H9 (cell line): Measurements from ENCODE around the gene GNG11. TPM values are rescaled to one million over a fixed set of nuclear protein-coding genes. Genes with fewer than 3 reads are reported as not detected.

Source experiments
- DNase-seq: peaks from one replicate; pipeline ENCODE4 v3.0.0-alpha.2; 2017
- H2AFZ ChIP-seq: one replicate; pipeline ENCODE4 v1.6.1; 2013; ENCODE audit warnings: mild to moderate bottlenecking, low read length, control low read depth, moderate library complexity
- H2AK5ac ChIP-seq: 2 replicates; pipeline ENCODE4 v1.6.1; 2013; ENCODE audit warnings: low read length, control low read depth, mixed read lengths; ENCODE audit not compliant: insufficient read length
- H2BK120ac ChIP-seq: one replicate; pipeline ENCODE4 v1.6.1; 2013; ENCODE audit warnings: low read depth, mild to moderate bottlenecking, low read length, control low read depth, inconsistent platforms; ENCODE audit not compliant: poor library complexity, severe bottlenecking
- H2BK12ac ChIP-seq: 2 replicates; pipeline ENCODE4 v1.6.1; 2013; ENCODE audit warnings: low read length, control low read depth, mixed read lengths, low read depth; ENCODE audit not compliant: insufficient read length
- H2BK15ac ChIP-seq: 2 replicates; pipeline ENCODE4 v1.6.1; 2013; ENCODE audit warnings: low read depth, low read length, control low read depth
- H2BK20ac ChIP-seq: one replicate; pipeline ENCODE4 v1.6.1; 2013; ENCODE audit warnings: low read depth, mild to moderate bottlenecking, low read length, control low read depth, inconsistent platforms; ENCODE audit not compliant: poor library complexity, severe bottlenecking
- H2BK5ac ChIP-seq: 2 replicates; pipeline ENCODE4 v1.6.1; 2013; ENCODE audit warnings: low read length, control low read depth, mixed read lengths; ENCODE audit not compliant: insufficient read length
- H3K14ac ChIP-seq: 2 replicates; pipeline ENCODE4 v1.6.1; 2013; ENCODE audit warnings: low read length, control low read depth; ENCODE audit not compliant: insufficient read depth
- H3K18ac ChIP-seq: 2 replicates; pipeline ENCODE4 v1.6.1; 2013; ENCODE audit warnings: low read depth, mild to moderate bottlenecking, mixed read lengths, low read length, control low read depth; ENCODE audit not compliant: insufficient read length
- H3K23ac ChIP-seq: 2 replicates; pipeline ENCODE4 v1.6.1; 2013; ENCODE audit warnings: low read length, control low read depth, mixed read lengths, low read depth; ENCODE audit not compliant: insufficient read length
- H3K23me2 ChIP-seq: 2 replicates; pipeline ENCODE4 v1.6.1; 2013; ENCODE audit warnings: low read depth, mild to moderate bottlenecking, mixed read lengths, low read length, control low read depth; ENCODE audit not compliant: insufficient read length, poor library complexity, severe bottlenecking
- H3K27ac ChIP-seq: 2 replicates; pipeline ENCODE4 v1.5.1; 2013; ENCODE audit warnings: low read length, control low read depth, mixed read lengths, low read depth; ENCODE audit not compliant: insufficient read length
- H3K27me3 ChIP-seq: 2 replicates; pipeline ENCODE4 v1.6.1; 2013; ENCODE audit warnings: low read length, control low read depth, inconsistent platforms; ENCODE audit not compliant: insufficient read depth
- H3K4ac ChIP-seq: 2 replicates; pipeline ENCODE4 v1.6.1; 2013; ENCODE audit warnings: low read depth, mild to moderate bottlenecking, control low read depth, inconsistent platforms, low read length, moderate library complexity
- H3K4me1 ChIP-seq: 2 replicates; pipeline ENCODE4 v1.6.1; 2013; ENCODE audit warnings: low read length, control low read depth, inconsistent platforms; ENCODE audit not compliant: insufficient read depth
- H3K4me2 ChIP-seq: 2 replicates; pipeline ENCODE4 v1.6.1; 2013; ENCODE audit warnings: low read length, control low read depth, mixed read lengths; ENCODE audit not compliant: insufficient read length, insufficient read depth
- H3K56ac ChIP-seq: 2 replicates; pipeline ENCODE4 v1.6.1; 2013; ENCODE audit warnings: low read depth, mild to moderate bottlenecking, mixed read lengths, low read length, control low read depth; ENCODE audit not compliant: insufficient read length
- H3K79me1 ChIP-seq: 2 replicates; pipeline ENCODE4 v1.6.1; 2013; ENCODE audit warnings: low read depth, mild to moderate bottlenecking, moderate library complexity, low read length, control low read depth, inconsistent platforms; ENCODE audit not compliant: insufficient read depth, poor library complexity, severe bottlenecking
- H3K79me2 ChIP-seq: 2 replicates; pipeline ENCODE4 v1.6.1; 2013; ENCODE audit warnings: low read length, control low read depth, inconsistent platforms; ENCODE audit not compliant: insufficient read depth
- H3K9ac ChIP-seq: 2 replicates; pipeline ENCODE4 v1.6.1; 2013; ENCODE audit warnings: low read length, control low read depth, mixed read lengths; ENCODE audit not compliant: insufficient read length; ENCODE audit errors: extremely low read depth
- H3K9me3 ChIP-seq: one replicate; pipeline ENCODE4 v1.6.1; 2013; ENCODE audit warnings: low read depth, low read length, inconsistent platforms; ENCODE audit not compliant: control insufficient read depth
- H3T11ph ChIP-seq: one replicate; pipeline ENCODE4 v1.6.1; 2013; ENCODE audit warnings: mild to moderate bottlenecking, low read length, control low read depth, inconsistent platforms
- H4K20me1 ChIP-seq: one replicate; pipeline ENCODE4 v1.6.1; 2013; ENCODE audit not compliant: control insufficient read depth, insufficient read length, insufficient read depth
- H4K5ac ChIP-seq: 2 replicates; pipeline ENCODE4 v1.6.1; 2013; ENCODE audit warnings: low read depth, mild to moderate bottlenecking, mixed read lengths, low read length, control low read depth; ENCODE audit not compliant: insufficient read length
- H4K8ac ChIP-seq: replicated peaks from 2 replicates; pipeline ENCODE4 v1.6.1; 2013; ENCODE audit warnings: low read length, control low read depth, mixed read lengths, low read depth; ENCODE audit not compliant: insufficient read length
- H4K91ac ChIP-seq: 2 replicates; pipeline ENCODE4 v1.6.1; 2013; ENCODE audit warnings: low read depth, mild to moderate bottlenecking, moderate library complexity, mixed read lengths, low read length, control low read depth; ENCODE audit not compliant: insufficient read length
- H3K27ac Mint-ChIP-seq, 3 experiments: 2 replicates in 2 of 3; 3 replicates in 1 of 3; pipeline ENCODE4 v1.8.0; 2020 to 2021; ENCODE audit warnings: mixed read lengths in 3 of 3, mild to moderate bottlenecking in 1 of 3, moderate library complexity in 1 of 3
- H3K27me3 Mint-ChIP-seq: 2 replicates; pipeline ENCODE4 v1.8.0; 2021; ENCODE audit warnings: low read depth, mild to moderate bottlenecking, moderate library complexity, mixed read lengths
- H3K36me3 Mint-ChIP-seq, 3 experiments: 2 replicates in 2 of 3; 3 replicates in 1 of 3; pipeline ENCODE4 v1.8.0; 2020 to 2021; ENCODE audit warnings: low read depth in 3 of 3, mixed read lengths in 3 of 3; ENCODE audit not compliant: insufficient read depth in 1 of 3
- H3K4me1 Mint-ChIP-seq, 2 experiments: 2 replicates each; pipeline ENCODE4 v1.8.0; 2020; ENCODE audit warnings: mixed read lengths in 2 of 2
- H3K4me3 Mint-ChIP-seq, 2 experiments: 2 replicates in 1 of 2; 3 replicates in 1 of 2; pipeline ENCODE4 v1.8.0; 2020 to 2021; ENCODE audit warnings: mild to moderate bottlenecking in 2 of 2, mixed read lengths in 2 of 2, moderate library complexity in 1 of 2
- H3K9me3 Mint-ChIP-seq, 2 experiments: 2 replicates in 1 of 2; 3 replicates in 1 of 2; pipeline ENCODE4 v1.8.0; 2020; ENCODE audit warnings: mild to moderate bottlenecking in 2 of 2, mixed read lengths in 2 of 2, moderate library complexity in 1 of 2
- CTCF ChIP-seq: fragments of 200-600 bp; sonication (generic); conservative IDR thresholded peaks from 3 replicates; pipeline ENCODE4 v1.8.0; 2021; ENCODE audit warnings: antibody characterized with exemption, mild to moderate bottlenecking
- WGBS: extraction: QIAGEN DNeasy Blood & Tissue Kit; methylation state at CpG from one replicate; pipeline ENCODE4 v1.1.7; 2013; ENCODE audit warnings: missing lambda C conversion rate, low lambda C conversion rate, mixed read lengths; ENCODE audit not compliant: insufficient read length; ENCODE audit errors: extremely low coverage; 5-methylcytosine and 5-hydroxymethylcytosine counted together
- total RNA-seq: library from RNA; stranded (reverse); gene quantifications from 2 replicates; pipeline ENCODE4 v1.2.1, GENCODE V29; 2021

Gene GNG11
- total RNA-seq, 1 experiment from 2014 or later: 0.68 TPM

- Histone ChIP-seq H3K18ac (no peak within 1 kb of the TSS), H3K9me3 (no peaks in the 10 kb centered on the region), H2BK120ac (no peak within 1 kb of the TSS), H3K23ac (no peak within 1 kb of the TSS), H3K9ac (no peak within 1 kb of the TSS), H3K14ac (no peak within 1 kb of the TSS), H3K4me1 (0 out of 2 replicates have a peak, but pooled peaks cover 2% of the 10 kb centered on the region), H4K91ac (no peak within 1 kb of the TSS), H2BK12ac (no peak within 1 kb of the TSS), H3T11ph (no peak within 1 kb of the TSS), H3K79me2 (no peaks in the 10 kb centered on the region), H4K5ac (no peak within 1 kb of the TSS), H2BK5ac (no peak within 1 kb of the TSS), H2BK20ac (no peak within 1 kb of the TSS), H3K56ac (no peak within 1 kb of the TSS), H3K27ac (no peak within 1 kb of the TSS), H3K23me2 (no peaks in the 10 kb centered on the region), H3K4ac (no peak within 1 kb of the TSS), H2BK15ac (no peak within 1 kb of the TSS), H2AK5ac (no peak within 1 kb of the TSS), H4K8ac (no peak within 1 kb of the TSS), H3K4me2 (no peak within 1 kb of the TSS), H4K20me1 (no peaks in the 10 kb centered on the region), H3K79me1 (no peaks in the 10 kb centered on the region), H2AFZ (no peak within 1 kb of the TSS), H3K27me3 (no peaks in the 10 kb centered on the region)
- Mint-ChIP-seq H3K36me3 (no peaks in the 10 kb centered on the region), H3K9me3 (no peaks in the 10 kb centered on the region), H3K4me1 (0 out of 4 replicates have a peak, but pooled peaks cover 0 to 2% of the 10 kb centered on the region in 2 experiments), H3K4me3 (no peak within 1 kb of the TSS), H3K27me3 (no peaks in the 10 kb centered on the region), H3K27ac (no peak within 1 kb of the TSS)
- no peak for TF ChIP-seq CTCF
- DNase-seq: no peak
- no CpG with 5 or more reads among the region's 3 CpGs for WGBS
These were observed 15.3 kb upstream of the GNG11 start, which contains the start of gene GNGT1 for GRCh38 chr7:93906267-93906666. GNGT1 (plus strand) TSS chr7:93906567; CDS start chr7:93906747, 180 bp downstream.
